ENCODE data around the gene RIC8B.

DNA sequence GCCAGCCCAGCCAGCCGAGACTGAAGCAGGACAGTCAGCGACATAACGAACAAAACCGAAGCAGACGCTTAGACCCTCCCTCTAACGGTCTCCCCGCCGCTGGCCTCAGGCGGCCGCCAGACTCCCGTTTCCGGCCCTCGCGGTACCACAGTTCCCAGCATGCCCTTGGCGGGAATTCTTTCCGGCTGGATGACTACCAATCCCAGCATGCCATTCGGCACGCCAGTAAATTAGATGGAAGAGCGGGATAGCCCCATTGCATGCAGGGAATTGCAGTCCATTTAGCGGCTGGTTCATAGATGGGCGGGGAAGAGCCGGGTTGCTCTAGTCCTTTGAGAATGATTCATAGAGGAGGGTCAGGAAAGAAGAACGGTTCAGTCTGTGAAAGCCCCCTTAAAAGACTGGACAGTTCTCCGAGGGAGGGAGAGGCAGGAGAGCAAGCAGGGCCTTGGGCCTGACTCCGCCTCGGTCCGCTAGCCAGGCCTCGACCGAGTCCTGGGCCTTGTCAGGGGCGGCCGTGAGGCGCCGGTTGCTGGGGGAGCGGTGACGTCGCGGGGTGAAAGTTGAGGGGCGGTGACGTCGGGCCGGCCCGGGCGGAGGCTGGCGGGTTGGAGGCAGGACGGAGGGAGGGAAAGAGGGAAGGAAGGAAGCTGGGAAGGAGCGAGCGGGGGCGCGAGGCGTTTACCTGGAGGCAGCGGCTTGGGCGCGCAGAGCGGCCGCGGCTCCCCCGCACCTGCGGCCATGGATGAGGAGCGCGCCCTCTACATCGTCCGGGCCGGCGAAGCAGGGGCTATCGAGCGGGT is at the start of gene RIC8B:
- TF ChIP-seq TAF1 (IDR thresholded peaks at IDR 0.05; ENCODE audit: borderline replicate concordance, insufficient read depth, low read length) = peak; percentile 79; the same call in 1 of the 2 replicates
- peak; percentile 78; the same call in 1 of the 2 replicates for TF ChIP-seq POLR2AphosphoS5 (IDR thresholded peaks at IDR 0.05; ENCODE audit: low read depth, low read length)
